CD14-positive monocyte (primary cell): ENCODE results near the gene ATP2A1. TPM values are rescaled to one million over a fixed set of nuclear protein-coding genes. Genes with fewer than 3 reads are reported as not detected.

Experiments
- DNase-seq, 3 donors: peaks; one replicate each; pipeline ENCODE4 v3.0.0-alpha.2; 2011 to 2022
- H2AFZ ChIP-seq: 2 replicates; pipeline ENCODE4 v1.6.0; 2012; ENCODE audit warnings: mild to moderate bottlenecking, low read depth, low read length, inconsistent platforms; ENCODE audit not compliant: insufficient read depth, poor library complexity, severe bottlenecking
- H3K27ac ChIP-seq, 2 donors: 1 replicate in 1 of 2; 2 replicates in 1 of 2; pipeline ENCODE4 v1.5.1; 2012 to 2013; ENCODE audit warnings: low read length in 2 of 2, control low read depth in 1 of 2, inconsistent platforms in 1 of 2, low read depth in 1 of 2, mild to moderate bottlenecking in 1 of 2
- H3K27me3 ChIP-seq, 2 donors: one replicate each; pipeline versions ENCODE4 v1.6.0 to v1.6.1; 2011 to 2013; ENCODE audit warnings: low read length in 2 of 2; ENCODE audit not compliant: control insufficient read depth in 2 of 2, insufficient read depth in 2 of 2
- H3K36me3 ChIP-seq, 2 donors: replicated peaks in 1 of 2; 1 replicate in 1 of 2; 2 replicates in 1 of 2; pipeline versions ENCODE4 v1.5.1 to v1.6.1; 2012 to 2013; ENCODE audit warnings: low read length in 2 of 2, control low read depth in 1 of 2, inconsistent platforms in 1 of 2, mild to moderate bottlenecking in 1 of 2; ENCODE audit not compliant: insufficient read depth in 2 of 2, control insufficient read depth in 1 of 2
- H3K4me1 ChIP-seq, 2 donors: 1 replicate in 1 of 2; 2 replicates in 1 of 2; pipeline versions ENCODE4 v1.5.1 to v1.6.1; 2012 to 2013; ENCODE audit warnings: low read length in 2 of 2, control low read depth in 1 of 2, inconsistent platforms in 1 of 2, mild to moderate bottlenecking in 1 of 2, moderate library complexity in 1 of 2; ENCODE audit not compliant: insufficient read depth in 2 of 2, control insufficient read depth in 1 of 2
- H3K4me2 ChIP-seq: replicated peaks from 2 replicates; pipeline ENCODE3; 2012; ENCODE audit warnings: low read length, moderate library complexity, mild to moderate bottlenecking; ENCODE audit not compliant: poor library complexity, severe bottlenecking; ENCODE audit errors: extremely low read depth
- H3K4me3 ChIP-seq, 3 experiments: fragments of 200-600 bp in 1 of 3; sonication (generic) in 1 of 3; replicated peaks in 1 of 3; 1 replicate in 2 of 3; 2 replicates in 1 of 3; pipeline ENCODE4 v1.5.1; 2011 to 2013; ENCODE audit warnings: low read length in 3 of 3, mild to moderate bottlenecking in 3 of 3, control low read depth in 2 of 3, low read depth in 2 of 3, inconsistent platforms in 1 of 3, moderate library complexity in 1 of 3
- H3K79me2 ChIP-seq: 2 replicates; pipeline ENCODE4 v1.6.0; 2012; ENCODE audit warnings: mild to moderate bottlenecking, control low read depth, inconsistent platforms, low read length, moderate library complexity; ENCODE audit not compliant: insufficient read depth
- H3K9ac ChIP-seq: 2 replicates; pipeline ENCODE4 v1.6.0; 2017; ENCODE audit warnings: low read length, mild to moderate bottlenecking; ENCODE audit not compliant: insufficient read depth, poor library complexity, severe bottlenecking
- H3K9me3 ChIP-seq, 2 donors: replicated peaks in 1 of 2; 1 replicate in 1 of 2; 2 replicates in 1 of 2; pipeline versions ENCODE4 v1.5.1 to v1.6.1; 2012 to 2013; ENCODE audit warnings: low read length in 2 of 2, control low read depth in 1 of 2; ENCODE audit not compliant: control insufficient read depth in 1 of 2, insufficient read depth in 1 of 2
- H4K20me1 ChIP-seq: 2 replicates; pipeline ENCODE4 v1.6.0; 2012; ENCODE audit warnings: mild to moderate bottlenecking, low read length, control low read depth, moderate library complexity; ENCODE audit not compliant: insufficient read depth
- H3K27ac Mint-ChIP-seq, 7 donors: one replicate each; pipeline ENCODE4 v1.8.0; 2020; ENCODE audit warnings: mild to moderate bottlenecking in 7 of 7, mixed read lengths in 7 of 7, moderate library complexity in 6 of 7, inconsistent platforms in 2 of 7
- H3K27me3 Mint-ChIP-seq, 3 donors: one replicate each; pipeline ENCODE4 v1.8.0; 2021 to 2022; ENCODE audit warnings: low read depth in 3 of 3, mild to moderate bottlenecking in 3 of 3, mixed read lengths in 3 of 3, moderate library complexity in 3 of 3, inconsistent platforms in 1 of 3
- H3K36me3 Mint-ChIP-seq, 2 donors: one replicate each; pipeline ENCODE4 v1.8.0; 2020; ENCODE audit warnings: mixed read lengths in 2 of 2, inconsistent platforms in 1 of 2, mild to moderate bottlenecking in 1 of 2
- H3K4me1 Mint-ChIP-seq: one replicate; pipeline ENCODE4 v1.8.0; 2020; ENCODE audit warnings: mild to moderate bottlenecking, mixed read lengths
- H3K4me3 Mint-ChIP-seq, 2 donors: one replicate each; pipeline ENCODE4 v1.8.0; 2020; ENCODE audit warnings: mild to moderate bottlenecking in 2 of 2, mixed read lengths in 2 of 2, moderate library complexity in 1 of 2
- H3K9me3 Mint-ChIP-seq, 7 donors: one replicate each; pipeline ENCODE4 v1.8.0; 2020 to 2022; ENCODE audit warnings: mixed read lengths in 7 of 7, mild to moderate bottlenecking in 6 of 7, moderate library complexity in 6 of 7, inconsistent platforms in 2 of 7
- WGBS: methylation state at CpG from one replicate; pipeline ENCODE4 v1.1.5; 2013; ENCODE audit warnings: missing lambda C conversion rate; ENCODE audit not compliant: insufficient coverage; 5-methylcytosine and 5-hydroxymethylcytosine counted together
- intact Hi-C, 2 donors: fragments of 100-400 bp; cut with micrococcal nuclease; formaldehyde crosslinking; loops; one replicate each; pipeline versions ENCODE4 v1.15.0 to v1.15.1; 2023
- polyA plus RNA-seq, 3 donors: library from polyadenylated mRNA; depleted of rRNA in 1 of 3; unstranded in 2 of 3; stranded (reverse) in 1 of 3; fragments of 300-500 nt in 2 of 3; fragments of >200 nt in 1 of 3; fragmentation: Illumina TruSeq in 2 of 3; gene quantifications; 1 replicate in 2 of 3; 2 replicates in 1 of 3; pipeline ENCODE4 v1.2.3, GENCODE V29; 2012 to 2021
- TF ChIP-seq, protein P1 (sequence below): fragments of 200-600 bp; IDR thresholded peaks from one replicate; pipeline ENCODE4 v1.8.0; 2022; ENCODE audit warnings: antibody characterized with exemption, mild to moderate bottlenecking

The ATP2A1 gene
- polyA plus RNA-seq, 3 donors, result 0.57 TPM; not detected in 2

DNA sequence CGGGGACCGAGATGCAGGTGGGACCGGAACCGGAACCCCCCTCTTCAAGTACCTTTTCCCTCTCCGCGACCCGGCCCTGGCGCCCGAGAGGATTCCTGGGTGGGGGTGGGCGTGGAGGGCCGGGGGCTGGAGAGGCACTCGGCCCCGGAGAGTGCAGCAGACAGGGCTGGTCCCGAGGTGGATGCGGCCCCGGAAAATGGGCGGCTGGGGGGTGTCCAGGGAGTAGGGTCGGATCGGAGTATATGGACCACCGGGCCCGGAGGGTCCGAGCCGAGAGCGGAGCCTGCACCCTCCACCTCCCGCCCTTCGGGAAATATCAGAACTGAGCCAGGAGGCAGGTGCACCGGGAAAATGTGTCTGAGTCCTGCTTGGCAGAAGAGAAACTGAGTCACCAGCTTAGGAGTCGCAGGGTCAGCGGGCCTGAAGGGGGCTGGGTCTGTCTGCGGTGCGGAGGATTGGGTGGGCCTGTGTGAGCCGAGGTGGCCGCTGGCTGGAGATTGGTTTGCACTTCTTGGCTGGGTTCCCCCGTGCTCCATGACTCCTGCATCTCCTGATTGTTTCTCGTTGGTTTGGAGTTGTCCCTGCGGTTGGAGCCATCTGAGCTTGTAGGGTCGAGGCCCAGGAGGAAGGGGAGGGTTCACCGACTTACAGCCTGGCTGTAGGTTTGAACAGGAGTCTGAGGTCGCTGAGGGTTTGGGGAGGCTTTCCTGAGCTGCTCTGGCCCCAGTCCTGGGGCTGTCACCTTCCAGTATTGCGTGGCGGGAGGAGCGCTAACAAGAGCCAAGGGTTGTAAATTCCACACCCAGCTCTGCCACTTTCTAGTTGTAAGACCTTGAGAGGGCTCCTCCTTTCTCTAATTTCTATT, 14.1 kb upstream of the ATP2A1 start:
- Histone ChIP-seq H3K4me2 (peak overlapping the region; percentile 81), H4K20me1 (peaks cover 22% of the 10 kb centered on the region), H3K27me3 (no peaks in the 10 kb centered on the region), H3K4me3 (peak overlapping the region; percentile 66 to 100 (median 97)), H3K36me3 (peaks cover 25 to 28% of the 10 kb centered on the region in 2 donors), H3K4me1 (peaks cover 19 to 26% of the 10 kb centered on the region in 2 donors), H3K27ac (peak overlapping the region; percentile 88 to 96), H3K79me2 (peaks cover 50% of the 10 kb centered on the region), H3K9ac (peak overlapping the region; percentile 89), H2AFZ (peak overlapping the region; percentile 96), H3K9me3 (no peaks in the 10 kb centered on the region)
- no peak for DNase-seq
- peaks cover 20% of the 10 kb centered on the region for H3K4me1 Mint-ChIP-seq
- H3K27ac Mint-ChIP-seq, result peak overlapping the region; percentile 91 to 98 (median 96)
- 3% methylated on average over 16 of the region's 42 CpGs for WGBS
- H3K27me3 Mint-ChIP-seq, result no peaks in the 10 kb centered on the region
- peaks cover 0 to 2% (median 0%) of the 10 kb centered on the region in 7 donors for H3K9me3 Mint-ChIP-seq
- peaks cover 21 to 26% of the 10 kb centered on the region in 2 donors for H3K36me3 Mint-ChIP-seq
- TF ChIP-seq, protein P1, sequence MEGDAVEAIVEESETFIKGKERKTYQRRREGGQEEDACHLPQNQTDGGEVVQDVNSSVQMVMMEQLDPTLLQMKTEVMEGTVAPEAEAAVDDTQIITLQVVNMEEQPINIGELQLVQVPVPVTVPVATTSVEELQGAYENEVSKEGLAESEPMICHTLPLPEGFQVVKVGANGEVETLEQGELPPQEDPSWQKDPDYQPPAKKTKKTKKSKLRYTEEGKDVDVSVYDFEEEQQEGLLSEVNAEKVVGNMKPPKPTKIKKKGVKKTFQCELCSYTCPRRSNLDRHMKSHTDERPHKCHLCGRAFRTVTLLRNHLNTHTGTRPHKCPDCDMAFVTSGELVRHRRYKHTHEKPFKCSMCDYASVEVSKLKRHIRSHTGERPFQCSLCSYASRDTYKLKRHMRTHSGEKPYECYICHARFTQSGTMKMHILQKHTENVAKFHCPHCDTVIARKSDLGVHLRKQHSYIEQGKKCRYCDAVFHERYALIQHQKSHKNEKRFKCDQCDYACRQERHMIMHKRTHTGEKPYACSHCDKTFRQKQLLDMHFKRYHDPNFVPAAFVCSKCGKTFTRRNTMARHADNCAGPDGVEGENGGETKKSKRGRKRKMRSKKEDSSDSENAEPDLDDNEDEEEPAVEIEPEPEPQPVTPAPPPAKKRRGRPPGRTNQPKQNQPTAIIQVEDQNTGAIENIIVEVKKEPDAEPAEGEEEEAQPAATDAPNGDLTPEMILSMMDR, result no peak
- intact Hi-C loops, result loop anchor here in 1 of 2 donors (1.0 to 5.0 kb wide), 2 partner anchors 17 to 42 kb away; partner anchors contain the start of gene ATXN2L
- H3K4me3 Mint-ChIP-seq, result peak overlapping the region; percentile 93 to 98

- H3K9me3 Mint-ChIP-seq, result peaks cover 0 to 2% (median 0%) of the 10 kb centered on the region in 7 donors
- no peak overlapping the region for H2AFZ ChIP-seq
- H4K20me1 ChIP-seq, result peaks cover 29% of the 10 kb centered on the region
- peaks cover 29 to 36% of the 10 kb centered on the region in 2 donors for H3K36me3 Mint-ChIP-seq
- H3K36me3 ChIP-seq, result peaks cover 35 to 37% of the 10 kb centered on the region in 2 donors
- peak overlapping the region in 1 of 2 donors; percentile 96 for H3K27ac ChIP-seq
- H3K4me2 ChIP-seq, result peak overlapping the region; percentile 81
- H3K79me2 ChIP-seq, result peaks cover 50% of the 10 kb centered on the region
- peak overlapping the region in 1 of 3 experiments; percentile 100 for H3K4me3 ChIP-seq
- intact Hi-C loops, result no loop called here
- H3K4me3 Mint-ChIP-seq, result no peak overlapping the region
- H3K9me3 ChIP-seq, result no peaks in the 10 kb centered on the region
- TF ChIP-seq, protein P1, result no peak
- DNase-seq, result no peak
- H3K4me1 ChIP-seq, result peaks cover 19 to 26% of the 10 kb centered on the region in 2 donors
- peaks cover 0 to 1% (median 0%) of the 10 kb centered on the region in 3 donors for H3K27me3 Mint-ChIP-seq
- H3K9ac ChIP-seq, result no peak overlapping the region
- H3K27ac Mint-ChIP-seq, result peak overlapping the region in 2 of 7 donors; percentile 58 to 96
- no peaks in the 10 kb centered on the region for H3K27me3 ChIP-seq
- peaks cover 20% of the 10 kb centered on the region for H3K4me1 Mint-ChIP-seq
- 97% methylated on average over 12 of the region's 12 CpGs for WGBS
These were observed 13.1 kb upstream of the ATP2A1 start for GRCh38 chr16:28865001-28865688.
